H1 (cell line): ENCODE results near the gene SOX13.

Source experiments
- ATF3 ChIP-seq: IDR thresholded peaks from 2 replicates; pipeline ENCODE4 v1.6.1; 2011; ENCODE audit warnings: low read depth, mild to moderate bottlenecking, low read length; ENCODE audit not compliant: insufficient read depth
- CEBPB ChIP-seq: IDR thresholded peaks from 2 replicates; pipeline ENCODE4 v1.6.1; 2012; ENCODE audit warnings: low read depth, low read length
- MAX ChIP-seq: IDR thresholded peaks from 2 replicates; pipeline ENCODE4 v1.6.1; 2012; ENCODE audit warnings: inconsistent platforms
- POLR2A ChIP-seq, 2 experiments: IDR thresholded peaks; 1 replicate in 1 of 2; 2 replicates in 1 of 2; pipeline ENCODE4 v1.6.1; 2011; ENCODE audit warnings: low read depth in 2 of 2, low read length in 2 of 2, mild to moderate bottlenecking in 2 of 2; ENCODE audit errors: control extremely low read depth in 1 of 2
- POLR2AphosphoS5 ChIP-seq: IDR thresholded peaks from 2 replicates; pipeline ENCODE4 v1.6.1; 2011; ENCODE audit warnings: low read depth, low read length
- TF ChIP-seq, protein P1 (sequence below), 3 experiments: IDR thresholded peaks; 1 replicate in 2 of 3; 2 replicates in 1 of 3; pipeline versions ENCODE4 v1.5.1 to v1.6.1; 2011; ENCODE audit warnings: low read length in 3 of 3, mild to moderate bottlenecking in 3 of 3, inconsistent platforms in 2 of 3, low read depth in 1 of 3, moderate library complexity in 1 of 3; ENCODE audit not compliant: insufficient read depth in 1 of 3; ENCODE audit errors: control extremely low read depth in 1 of 3

GRCh38 chr1:204145033-204145504 lies 72.2 kb downstream of the SOX13 start:
- TF ChIP-seq POLR2A (IDR thresholded peaks at IDR 0.05; ENCODE audit: control extremely low read depth in 1 of 2, low read depth in 2 of 2, low read length in 2 of 2) (no peak), MAX (no peak), ATF3 (no peak), POLR2AphosphoS5 (no peak), CEBPB (no peak)
- TF ChIP-seq, protein P1, sequence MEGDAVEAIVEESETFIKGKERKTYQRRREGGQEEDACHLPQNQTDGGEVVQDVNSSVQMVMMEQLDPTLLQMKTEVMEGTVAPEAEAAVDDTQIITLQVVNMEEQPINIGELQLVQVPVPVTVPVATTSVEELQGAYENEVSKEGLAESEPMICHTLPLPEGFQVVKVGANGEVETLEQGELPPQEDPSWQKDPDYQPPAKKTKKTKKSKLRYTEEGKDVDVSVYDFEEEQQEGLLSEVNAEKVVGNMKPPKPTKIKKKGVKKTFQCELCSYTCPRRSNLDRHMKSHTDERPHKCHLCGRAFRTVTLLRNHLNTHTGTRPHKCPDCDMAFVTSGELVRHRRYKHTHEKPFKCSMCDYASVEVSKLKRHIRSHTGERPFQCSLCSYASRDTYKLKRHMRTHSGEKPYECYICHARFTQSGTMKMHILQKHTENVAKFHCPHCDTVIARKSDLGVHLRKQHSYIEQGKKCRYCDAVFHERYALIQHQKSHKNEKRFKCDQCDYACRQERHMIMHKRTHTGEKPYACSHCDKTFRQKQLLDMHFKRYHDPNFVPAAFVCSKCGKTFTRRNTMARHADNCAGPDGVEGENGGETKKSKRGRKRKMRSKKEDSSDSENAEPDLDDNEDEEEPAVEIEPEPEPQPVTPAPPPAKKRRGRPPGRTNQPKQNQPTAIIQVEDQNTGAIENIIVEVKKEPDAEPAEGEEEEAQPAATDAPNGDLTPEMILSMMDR (IDR thresholded peaks at IDR 0.05; ENCODE audit: control extremely low read depth in 1 of 3, insufficient read depth in 1 of 3, low read depth in 1 of 3, low read length in 3 of 3), result no peak
